Activated T-cell treated with anti-CD3 and anti-CD28 coated beads, Interleukin-2, amount 50 U/mL, for 48 hours (primary cell): Measurements from ENCODE around the gene PCIF1.
"Not testable (repeated sequence)": the region's sequence is repeated elsewhere in the genome, so short reads cannot be mapped to it uniquely, and the experiment has no call there.

ENCODE experiments used
- DNase-seq, 2 experiments: peaks; one replicate each; pipeline ENCODE4 v3.0.0-alpha.2; 2020

Gene PCIF1

DNA sequence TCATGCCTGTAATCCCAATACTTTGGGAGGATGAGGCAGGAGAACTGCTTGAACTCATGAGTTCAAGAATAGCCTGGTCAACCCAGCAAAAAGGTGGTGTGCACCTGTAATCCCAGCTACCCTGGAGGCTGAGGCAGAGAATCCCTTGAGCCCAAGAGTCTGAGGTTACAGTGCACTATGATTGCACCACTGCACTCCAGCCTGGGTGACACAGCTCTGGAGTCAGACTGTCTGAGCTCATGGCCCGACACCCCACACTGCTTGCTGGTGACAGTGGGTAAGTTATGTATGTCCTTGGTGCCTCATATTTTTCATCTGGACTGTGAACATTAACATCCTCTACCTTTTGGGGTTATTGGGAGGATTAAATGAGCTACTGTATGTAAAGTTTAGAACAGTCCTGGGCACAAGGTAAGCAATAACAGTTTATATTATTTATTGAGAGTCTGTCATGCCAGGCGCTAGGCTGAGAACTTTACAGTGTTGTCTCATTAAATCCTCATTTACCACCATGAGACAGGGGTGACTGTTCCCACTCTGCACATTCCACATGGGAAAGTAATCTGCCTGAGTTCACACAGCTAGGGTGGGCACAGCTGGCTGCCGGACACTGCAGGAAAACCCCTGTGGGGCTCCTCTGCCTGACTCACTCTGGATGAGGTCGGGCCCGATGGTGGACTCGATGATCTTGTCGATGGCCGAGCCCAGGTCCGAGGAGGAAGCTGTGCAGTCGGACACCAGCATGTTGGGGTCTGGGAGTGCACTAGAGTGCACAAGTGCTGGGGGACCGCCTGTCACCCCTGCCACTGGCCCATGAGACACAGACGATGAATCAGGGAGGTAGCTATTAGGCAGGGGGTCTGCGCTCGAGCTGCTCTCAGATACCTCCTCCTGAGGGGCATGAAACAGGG, 34.6 kb downstream of the PCIF1 start:
- no peak for DNase-seq

DNA sequence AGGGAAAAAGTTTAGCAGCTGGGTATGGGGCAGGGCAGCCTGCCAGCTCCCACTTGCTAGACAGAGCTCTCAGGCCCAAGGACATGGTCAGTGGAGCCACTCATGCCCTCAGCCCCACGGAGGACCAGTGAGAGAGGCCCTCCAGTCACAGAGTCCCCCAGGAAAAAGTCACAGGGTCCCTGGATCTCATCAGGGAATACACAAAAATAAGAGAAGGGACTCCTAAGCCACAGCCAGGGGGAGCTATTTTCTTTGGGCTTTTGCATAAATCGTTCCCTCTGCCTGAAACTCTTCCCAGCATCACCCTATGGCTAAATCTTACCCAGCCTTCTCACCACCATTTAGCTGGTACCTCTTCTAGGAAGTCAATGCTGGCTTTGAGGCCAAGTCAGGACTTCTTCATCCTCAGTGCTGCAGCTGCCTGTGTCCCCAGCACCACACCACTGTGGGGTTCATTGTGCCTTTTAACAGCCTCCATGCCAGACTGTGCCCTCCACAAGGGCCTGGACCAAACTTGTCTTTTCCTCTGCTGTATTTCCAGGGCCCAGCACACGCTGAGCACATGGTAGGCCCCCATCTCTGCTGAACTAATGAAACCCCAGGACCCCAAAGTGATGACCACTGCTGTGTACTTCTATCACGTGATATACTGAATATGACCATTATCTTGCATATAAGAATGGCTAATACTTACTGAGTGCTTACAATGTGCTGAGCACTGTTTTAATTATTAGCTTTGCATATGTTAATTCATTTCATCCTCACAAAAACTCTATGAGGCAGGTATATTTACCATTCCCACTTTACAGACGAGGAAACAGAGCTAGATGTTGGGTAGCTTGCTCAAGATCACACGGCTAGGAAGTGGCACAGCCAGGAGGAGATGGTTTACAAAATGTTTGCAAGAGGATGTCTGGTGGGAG, 35.5 kb downstream of the PCIF1 start:
- peak in 1 of 2 experiments; percentile 45 for DNase-seq

DNA sequence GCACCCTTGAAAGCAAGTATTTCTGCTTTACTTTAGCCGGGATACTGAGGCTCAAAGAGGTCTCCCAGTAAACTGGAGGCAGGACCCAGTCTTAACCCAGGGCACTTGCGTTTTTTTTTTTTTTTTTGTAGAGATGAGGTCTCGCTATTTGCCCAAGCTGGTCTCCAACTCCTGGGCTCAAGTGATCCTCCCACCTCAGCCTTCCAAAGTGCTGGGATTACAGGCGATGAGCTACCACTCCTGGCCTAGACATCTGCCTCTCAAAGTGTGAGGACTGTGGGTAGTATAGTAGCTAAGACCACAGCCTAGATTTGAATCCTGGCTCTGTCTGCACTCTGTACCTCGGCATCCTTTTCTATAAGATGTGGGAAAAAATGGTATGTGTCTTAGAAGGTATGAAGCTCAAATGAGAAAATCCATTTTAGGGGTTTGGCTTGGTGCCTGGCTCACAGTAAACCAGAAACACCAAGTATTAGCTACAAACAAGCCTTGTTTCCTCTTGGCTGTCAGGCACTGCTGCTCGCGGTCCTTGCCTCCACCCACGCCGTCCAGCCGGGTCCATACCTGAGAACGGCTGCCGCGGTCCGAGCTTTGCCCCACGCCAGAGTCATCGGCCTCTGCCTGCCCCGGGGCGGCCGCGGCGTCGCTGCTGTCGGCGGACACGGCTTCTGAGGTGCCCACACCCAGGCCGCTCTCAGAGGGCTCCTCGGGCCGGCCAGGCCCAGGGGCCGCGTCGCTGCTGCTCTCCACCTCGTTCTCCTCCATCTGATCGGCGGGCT, 36.4 kb downstream of the PCIF1 start:
- peak in 1 of 2 experiments; percentile 45 for DNase-seq

DNA sequence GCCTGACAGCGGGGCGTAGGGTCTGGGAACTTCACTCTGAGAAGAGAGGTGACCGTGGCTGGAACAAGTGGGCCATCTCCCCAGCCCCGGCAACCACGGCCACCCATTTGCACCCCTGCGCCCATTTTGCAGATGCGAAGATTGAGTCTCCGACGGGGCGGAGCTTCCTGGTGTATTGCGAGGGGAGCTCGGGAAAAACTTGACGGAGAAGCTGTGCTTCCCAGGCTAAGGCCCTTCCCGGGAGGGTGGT, 36.9 kb downstream of the PCIF1 start:
- DNase-seq, result no peak

DNA sequence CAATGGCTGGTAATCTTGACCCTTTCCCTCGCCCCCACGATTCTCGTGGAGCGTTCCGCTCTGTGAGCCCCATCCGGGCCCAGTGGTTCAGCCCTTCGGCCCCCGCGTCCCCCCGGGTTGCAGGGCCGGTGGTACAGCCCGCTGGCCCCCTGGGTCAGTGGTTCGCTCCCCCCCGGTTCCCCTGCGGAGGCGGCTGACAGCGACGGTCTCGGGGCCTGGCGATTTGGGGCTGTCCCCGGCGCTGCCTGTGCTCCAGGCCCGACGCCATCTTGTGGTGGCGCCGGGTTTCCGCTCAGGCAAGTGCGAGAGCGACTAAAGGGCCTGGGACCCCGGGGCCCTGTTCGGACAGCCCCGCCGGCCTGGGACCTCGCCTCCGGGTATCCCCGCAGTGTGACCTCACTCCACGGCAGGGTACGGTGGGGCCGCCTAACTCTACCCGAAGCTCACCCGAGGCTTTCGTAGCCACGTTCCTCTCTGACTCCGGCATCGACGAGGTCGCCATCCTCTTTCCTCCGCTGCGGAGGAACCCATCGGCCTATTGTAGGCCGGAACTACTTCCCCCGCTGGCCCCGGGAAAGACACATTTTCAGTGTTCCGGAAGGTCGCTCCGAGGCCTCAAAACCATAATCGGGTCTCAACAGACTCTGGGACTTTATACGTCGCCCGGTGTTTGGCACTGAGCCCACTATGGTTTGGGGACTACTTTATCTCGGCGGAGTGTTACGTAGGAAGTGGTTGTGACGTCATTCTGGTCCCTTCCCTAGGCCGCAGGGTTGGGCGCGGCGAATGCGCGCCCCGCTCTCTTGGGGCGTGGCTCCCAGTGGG, 37.4 kb downstream of the PCIF1 start, which contains the start of gene ZNF335:
ZNF335 (minus strand) TSS at position 529 of the 825 bp plus-strand sequence. CDS start 793 bp downstream, outside the sequence.
- DNase-seq, result peak; percentile 97 to 98

DNA sequence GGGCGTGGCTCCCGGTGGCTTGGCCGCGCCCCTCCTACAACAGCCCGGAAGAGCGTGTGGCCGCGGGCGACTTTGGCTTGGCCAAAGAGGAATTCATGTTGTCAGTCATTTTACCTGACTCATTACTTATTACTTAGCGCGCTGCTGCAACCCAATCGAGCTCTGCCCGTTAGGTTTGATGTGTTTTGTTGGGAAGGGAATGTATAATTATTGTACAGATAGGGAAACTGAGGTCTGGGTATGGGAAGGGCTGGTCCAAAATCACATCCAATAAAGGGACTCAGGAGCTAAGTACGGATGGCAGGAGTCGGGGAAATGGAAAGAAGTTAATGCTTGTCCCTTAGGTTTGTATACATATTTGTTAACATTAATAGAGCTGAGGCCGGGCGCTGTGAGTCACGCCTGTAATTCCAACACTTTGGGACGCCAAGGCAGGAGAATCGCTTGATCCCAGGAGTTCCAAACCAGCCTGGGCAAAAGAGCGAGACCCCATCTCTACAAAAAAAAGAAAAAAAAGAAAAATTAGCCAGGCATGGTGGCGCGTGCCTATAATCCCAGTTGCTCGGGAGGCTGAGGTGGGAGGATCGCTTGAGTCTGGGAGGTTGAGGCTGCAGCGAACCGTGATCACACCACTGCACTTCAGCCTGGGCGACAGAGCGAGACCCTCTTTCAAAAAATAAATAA, 38.2 kb downstream of the PCIF1 start:
- DNase-seq, result peak in 1 of 2 experiments; percentile 37

DNA sequence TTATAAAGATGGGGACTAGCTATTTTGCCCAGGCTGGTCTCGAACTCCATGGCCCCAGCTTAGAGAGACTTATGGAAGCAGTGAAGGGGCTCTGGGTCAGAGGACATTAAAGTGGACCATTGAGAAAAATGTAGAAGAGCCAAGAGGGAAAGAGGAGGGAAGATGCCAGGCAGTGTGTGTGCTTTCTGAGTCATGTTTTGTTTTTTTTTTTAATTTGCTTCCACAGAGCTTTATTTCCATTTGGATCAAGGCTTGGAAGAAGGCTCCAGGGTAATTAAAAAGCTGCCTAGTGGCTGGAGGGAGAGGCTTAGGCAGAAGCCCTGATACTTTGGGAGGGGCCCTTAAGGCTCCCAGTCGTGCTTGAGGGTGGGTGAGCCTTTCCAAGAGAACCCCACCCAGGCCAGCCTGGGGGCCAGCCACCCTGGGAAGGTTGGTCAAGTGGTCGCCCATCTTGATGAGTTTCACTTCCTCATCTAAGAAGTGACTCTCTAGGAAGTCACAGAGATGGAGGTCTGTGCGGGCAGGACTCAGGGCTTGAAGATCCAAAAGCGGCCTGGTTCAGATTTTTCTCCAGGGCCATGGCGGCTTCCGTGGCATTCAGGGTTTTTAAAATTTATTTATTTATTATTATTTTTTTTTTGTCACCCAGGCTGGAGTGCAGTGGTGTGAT, 40.5 kb downstream of the PCIF1 start:
- DNase-seq, result no peak

DNA sequence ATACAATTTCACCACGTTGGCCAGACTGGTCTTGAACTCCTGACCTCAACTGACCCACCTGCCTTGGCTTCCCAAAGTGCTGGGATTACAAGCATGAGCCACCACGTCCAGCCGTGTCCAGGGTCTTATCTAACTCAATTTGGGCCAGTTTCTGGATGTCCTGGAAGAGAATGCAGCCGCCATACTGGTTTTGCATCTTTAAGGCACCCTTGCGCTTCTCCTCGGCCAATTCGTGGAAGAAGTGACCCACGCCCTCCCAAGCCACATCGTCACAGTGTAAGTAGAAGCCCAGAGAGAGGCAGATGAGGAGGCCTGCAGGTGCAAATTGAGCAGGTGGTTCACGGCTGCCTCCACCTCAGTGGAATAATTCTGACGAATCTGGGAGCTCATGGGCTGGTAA, 41.2 kb downstream of the PCIF1 start:
- DNase-seq, result no peak

DNA sequence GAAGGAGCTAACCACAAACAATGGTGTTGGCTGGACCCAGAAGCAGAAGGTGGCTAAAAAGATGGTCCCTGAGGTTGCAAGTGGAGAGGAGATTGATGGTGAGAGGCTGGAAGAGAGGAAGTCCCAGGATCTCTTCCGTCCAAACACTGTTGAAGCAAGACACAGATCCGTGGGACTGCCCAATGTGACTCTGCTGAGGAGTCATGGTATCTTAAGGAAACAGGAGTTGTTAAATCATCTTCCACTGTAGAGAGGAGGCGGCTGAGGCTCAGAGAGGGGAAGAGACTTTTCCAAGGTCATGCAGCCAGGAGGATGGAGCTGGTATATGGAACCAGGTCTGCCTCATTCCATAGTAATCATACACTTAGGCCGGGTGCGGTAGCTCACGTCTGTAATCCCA, 41.6 kb downstream of the PCIF1 start:
- DNase-seq, result no peak

DNA sequence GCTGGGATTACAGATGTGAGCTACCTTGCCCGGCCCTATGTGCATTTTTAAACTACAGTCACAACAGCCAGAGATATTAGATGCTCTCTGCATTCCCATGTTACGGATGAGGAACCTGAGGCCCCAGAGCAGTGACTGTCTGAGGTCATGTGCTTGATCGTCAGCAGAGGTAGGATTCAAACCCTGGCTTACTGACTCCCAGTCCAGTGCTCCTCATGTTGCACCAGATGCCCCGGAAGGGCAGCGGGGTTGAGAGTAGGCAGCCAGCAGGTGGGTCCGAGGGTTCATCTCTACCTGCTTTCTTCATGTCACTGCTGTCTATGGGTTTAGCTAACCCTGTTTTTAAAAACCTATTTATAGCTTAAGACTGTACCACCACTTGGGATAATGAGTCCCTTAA, 46.8 kb downstream of the PCIF1 start:
- no peak for DNase-seq

DNA sequence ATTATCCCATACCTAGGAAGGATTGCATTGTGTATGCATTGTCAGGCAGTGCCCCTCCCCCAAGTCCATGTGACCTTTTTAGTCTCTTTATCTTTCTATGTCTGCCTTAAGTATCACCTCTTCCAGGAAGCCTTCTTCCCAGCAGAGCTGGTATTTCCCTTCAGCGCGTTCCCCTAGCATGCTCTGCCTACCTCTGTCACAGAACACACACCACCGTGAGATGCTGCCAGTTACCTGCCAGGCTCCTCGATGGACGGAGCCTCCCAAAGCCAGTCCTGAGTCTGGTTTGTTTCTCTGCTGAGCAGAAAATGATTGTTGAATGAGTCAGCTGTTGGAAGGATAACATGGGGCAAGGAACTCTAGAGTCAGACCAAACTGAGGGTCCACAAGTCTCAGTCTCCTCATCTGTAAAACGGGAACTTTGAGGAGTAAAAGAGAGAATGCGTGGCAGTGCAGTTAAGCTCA, 48.8 kb downstream of the PCIF1 start:
- no peak for DNase-seq

DNA sequence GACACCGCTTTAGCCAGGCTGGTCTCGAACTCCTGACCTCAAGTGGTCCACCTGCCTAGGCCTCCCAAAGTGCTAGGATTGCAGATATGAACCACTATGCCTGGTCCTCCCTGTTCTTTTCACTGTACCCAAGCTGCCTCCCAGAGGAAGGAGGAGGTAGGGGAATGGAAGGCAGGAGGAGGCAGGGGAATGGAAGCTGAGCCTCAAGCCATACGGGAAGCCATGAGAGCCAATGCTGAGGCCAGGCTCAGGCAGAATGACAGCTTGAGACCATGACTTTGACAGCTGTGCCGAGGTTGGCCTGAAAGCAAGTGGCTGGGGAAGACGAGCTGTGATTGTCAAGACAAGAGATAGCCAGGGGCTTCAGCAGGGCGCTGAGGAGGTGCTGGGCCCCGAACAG, 51.1 kb downstream of the PCIF1 start:
- no peak for DNase-seq

DNA sequence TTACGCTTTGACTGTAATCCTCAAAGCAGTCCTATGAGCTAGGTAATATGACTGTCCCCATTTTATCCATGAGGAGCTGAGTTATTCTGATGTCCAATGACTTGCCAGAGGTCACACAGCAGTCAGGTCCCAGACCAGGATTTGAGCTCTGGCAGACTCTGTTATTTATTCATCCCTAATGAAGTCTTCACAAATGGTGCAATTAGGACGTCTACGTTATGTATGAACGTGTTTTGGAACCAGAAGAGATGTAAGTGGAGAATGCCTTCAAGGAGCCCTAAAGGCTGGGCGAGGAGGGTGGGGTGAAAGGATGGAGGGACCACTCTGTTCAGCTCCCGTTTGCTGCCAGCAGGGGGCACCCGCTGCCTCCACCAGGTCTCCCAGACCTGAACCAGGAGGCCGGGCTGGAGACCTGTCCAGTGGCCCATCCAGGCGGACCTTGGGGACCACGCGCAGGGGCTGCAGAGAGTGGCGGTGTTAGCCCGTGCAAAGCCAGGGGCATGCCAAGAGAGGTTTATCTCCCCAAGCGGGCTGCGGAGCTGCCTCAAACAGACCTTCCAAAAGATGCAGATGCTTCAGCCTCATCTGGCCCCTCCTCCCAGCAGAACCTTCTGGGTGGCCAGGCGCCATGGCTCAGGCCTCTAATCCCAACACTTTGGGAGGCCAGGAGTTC, 52.8 kb downstream of the PCIF1 start:
- peak; percentile 87 to 89 for DNase-seq

DNA sequence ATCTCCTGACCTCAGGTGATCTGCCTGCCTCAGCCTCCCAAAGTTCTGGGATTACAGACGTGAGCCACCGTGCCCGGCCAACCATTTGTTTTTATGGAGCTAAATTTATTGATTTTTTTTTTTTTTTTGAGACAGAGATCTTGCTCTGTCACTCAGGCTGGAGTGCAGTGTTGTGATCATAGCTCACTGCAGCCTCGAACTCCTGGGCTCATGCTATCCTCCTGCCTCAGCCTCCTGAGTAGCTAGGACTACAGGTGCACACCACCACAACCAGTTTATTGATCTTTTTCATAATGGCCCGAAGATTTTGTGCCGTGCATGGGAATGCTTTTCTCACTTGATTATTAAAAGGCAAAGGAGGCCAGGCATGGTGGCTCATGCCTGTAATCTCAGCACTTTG, 54.3 kb downstream of the PCIF1 start:
- not testable (repeated sequence) for DNase-seq

DNA sequence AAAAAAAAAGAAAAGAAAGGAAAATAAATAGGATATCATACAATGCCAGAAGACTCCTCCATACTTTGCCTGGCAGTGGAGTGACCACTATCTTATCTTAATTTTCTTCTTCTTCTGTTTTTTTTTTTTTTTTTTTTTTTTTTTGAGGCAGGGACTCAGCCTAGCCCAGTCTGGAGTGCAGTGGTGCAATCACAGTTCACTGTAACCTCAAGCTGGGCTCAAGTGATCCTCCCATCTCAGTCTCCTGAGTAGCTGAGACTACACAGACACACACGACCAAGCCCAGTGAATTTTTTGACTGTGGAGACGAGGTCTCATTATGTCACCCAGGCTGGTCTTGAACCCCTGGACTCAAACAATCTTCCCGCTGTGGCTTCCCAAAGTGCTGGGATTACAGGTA, 57.1 kb downstream of the PCIF1 start:
- no peak for DNase-seq

DNA sequence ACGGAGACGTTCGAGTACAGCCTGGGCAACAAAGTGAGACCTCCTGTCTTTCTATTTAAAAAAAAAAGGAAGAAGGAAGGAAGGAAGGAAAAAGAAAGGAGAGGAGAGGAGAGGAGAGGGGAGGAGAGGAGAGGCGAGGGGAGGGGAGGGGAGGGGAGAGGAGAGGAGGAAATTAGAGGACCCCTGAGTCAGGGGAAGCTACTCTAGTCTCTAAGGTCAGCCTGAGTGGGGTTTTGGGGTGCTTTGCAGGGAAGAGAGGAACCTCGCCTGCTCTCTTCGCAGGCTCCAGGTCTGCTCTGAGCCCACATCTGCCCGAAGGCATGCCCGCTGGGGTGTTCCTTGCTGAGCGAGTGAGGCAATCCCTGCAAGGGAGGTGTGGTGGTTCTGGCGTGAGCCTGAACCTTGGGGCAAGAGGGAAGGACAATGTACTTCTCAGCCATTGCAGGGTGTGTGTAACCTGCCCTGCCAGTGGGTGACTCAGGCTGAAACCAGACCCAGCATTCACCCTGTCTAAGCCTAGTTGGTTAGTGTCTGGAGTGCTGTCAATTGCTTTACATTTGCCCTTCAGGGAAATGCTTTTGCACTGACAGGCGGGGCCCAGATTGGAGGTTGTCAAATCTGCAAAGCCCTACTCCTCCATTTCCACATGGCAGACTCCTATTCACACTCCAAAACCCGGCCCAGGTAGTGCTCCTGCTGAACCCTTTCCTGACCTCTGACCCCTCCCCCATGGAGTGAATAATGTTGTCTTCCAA, 58.9 kb downstream of the PCIF1 start:
- no peak for DNase-seq

DNA sequence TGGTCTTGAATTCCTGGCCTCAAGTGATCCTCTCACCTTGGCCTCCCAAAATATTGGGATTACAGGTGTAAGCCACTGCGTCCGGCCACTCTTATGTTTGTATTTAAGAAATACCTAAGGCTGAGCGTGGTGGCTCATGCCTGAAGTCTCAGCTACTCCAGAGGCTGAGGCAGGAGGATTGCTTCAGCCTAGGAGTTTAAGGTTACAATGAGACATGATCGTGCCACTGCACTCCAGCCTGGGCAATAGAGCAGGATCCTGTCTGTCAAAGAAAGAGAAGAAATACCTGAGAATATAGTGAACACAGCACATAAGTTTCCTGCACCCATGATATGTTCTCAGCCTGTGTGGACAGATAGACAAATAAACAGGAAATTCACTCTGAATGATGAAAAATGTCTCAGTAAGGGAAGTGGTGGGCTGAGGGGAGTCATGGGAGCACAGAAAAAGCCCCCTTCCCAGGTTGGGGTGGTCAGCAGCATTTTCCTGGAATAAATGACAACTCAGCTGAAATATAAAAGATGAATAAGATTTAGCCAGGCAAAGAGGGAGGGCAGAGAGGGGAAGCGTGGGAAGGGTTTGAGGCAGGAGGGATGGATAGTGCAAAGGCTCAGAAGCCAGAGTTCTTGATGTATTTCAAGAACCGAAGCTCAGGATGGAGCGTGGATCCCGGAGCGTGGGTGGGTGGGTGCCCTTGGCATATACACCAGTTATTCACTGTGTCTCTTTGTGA, 60.4 kb downstream of the PCIF1 start:
- no peak for DNase-seq

DNA sequence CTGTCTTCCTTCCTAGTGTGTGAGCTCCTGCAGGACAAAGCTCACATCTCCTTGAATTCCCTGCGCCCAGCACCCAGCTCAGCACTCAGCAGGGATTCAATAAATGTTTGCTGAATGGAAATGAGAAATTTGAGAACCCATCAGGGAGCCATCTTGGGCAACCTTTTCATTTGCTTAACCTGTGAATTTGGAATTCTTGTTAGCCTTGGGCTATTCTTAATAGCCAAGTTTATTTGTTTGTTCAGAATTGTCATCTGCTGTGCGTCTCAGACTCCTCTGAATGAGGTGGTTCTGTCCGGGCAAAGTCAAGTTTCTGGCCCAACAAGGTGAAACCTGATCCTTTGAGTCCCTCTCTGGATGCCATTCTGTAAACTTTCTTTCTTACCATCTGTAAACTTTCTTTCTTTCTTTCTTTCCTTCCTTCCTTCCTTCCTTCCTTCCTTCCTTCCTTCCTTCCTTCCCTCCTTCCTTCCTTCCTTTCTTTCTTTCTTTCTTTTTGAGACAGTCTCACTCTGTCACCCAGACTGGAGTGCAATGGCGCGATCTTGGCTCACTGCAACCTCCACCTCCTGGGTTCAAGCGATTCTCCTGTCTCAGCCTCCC, 61.1 kb downstream of the PCIF1 start:
- not testable (repeated sequence) for DNase-seq
